Measurements from ENCODE around the gene ERGIC1.

ERGIC1 gene

DNA sequence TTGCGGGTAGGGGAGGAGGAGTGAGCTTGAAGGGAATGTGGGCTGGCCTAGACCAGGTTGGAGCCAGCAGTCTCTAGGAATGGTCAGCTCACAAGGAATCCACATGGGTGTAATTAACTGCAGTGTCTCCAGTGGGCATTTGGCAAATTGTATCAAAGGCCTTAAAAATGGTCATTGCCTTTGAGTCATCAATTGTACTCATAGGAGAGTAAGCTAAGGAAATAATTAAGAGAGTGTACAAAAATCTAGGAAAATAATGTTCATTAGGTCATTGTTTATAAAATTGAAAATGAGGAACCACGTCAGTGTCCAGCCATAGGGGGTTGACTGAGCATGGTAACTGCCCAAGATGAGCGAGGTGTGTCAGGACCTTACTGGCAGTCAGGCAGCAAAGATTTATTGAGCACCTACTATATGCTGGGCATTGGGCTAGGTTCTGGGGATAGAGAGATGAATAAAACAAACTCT lies 95.4 kb downstream of the ERGIC1 start:
- H3K27me3 ChIP-seq (replicated peaks), result no peaks in the 10 kb centered on the region
- peaks cover 22% of the 10 kb centered on the region for H3K36me3 ChIP-seq (replicated peaks)
- peak overlapping the region; percentile 97 for H3K27ac ChIP-seq
- TF ChIP-seq, protein P1, sequence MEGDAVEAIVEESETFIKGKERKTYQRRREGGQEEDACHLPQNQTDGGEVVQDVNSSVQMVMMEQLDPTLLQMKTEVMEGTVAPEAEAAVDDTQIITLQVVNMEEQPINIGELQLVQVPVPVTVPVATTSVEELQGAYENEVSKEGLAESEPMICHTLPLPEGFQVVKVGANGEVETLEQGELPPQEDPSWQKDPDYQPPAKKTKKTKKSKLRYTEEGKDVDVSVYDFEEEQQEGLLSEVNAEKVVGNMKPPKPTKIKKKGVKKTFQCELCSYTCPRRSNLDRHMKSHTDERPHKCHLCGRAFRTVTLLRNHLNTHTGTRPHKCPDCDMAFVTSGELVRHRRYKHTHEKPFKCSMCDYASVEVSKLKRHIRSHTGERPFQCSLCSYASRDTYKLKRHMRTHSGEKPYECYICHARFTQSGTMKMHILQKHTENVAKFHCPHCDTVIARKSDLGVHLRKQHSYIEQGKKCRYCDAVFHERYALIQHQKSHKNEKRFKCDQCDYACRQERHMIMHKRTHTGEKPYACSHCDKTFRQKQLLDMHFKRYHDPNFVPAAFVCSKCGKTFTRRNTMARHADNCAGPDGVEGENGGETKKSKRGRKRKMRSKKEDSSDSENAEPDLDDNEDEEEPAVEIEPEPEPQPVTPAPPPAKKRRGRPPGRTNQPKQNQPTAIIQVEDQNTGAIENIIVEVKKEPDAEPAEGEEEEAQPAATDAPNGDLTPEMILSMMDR (IDR thresholded peaks at IDR 0.05; ENCODE audit: low read depth, low read length, missing control alignments), result no peak
- no peak for DNase-seq
- H3K4me3 ChIP-seq (ENCODE audit: low read depth, low read length), result no peak overlapping the region
- in situ Hi-C loops (cut with HindIII; ENCODE audit: low pct_ligation_motif_present, low sequenced_read_pairs), result no loop called here

DNA sequence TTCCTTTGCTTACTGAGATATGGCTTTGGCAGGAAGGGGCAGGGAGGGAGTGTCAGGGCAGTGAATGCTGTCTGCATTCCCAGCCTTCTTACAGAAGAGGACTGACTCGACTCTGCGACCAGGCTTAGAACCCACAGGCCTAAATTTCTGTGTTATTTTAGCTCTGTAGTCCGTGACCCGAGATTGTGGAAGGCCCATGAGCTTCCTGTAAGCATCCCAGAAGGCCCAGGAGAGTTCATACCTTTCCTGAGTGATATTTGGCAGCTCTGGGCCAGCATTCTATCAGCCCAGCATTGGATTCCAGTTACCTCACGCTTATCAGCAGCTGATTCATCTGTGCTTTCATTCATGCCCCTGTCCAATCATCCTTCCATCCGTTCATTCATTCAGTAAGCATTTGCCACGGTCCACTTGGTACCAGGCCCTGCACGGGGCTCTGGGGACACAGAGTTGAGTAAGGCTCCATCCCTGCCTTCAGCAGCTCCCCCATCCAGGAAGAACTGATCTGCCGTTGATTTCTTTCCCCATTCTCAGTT lies 97.0 kb downstream of the ERGIC1 start:
- in situ Hi-C loops (cut with HindIII; ENCODE audit: low pct_ligation_motif_present, low sequenced_read_pairs), result no loop called here
- DNase-seq, result peak; percentile 99
- Histone ChIP-seq H3K27me3 (replicated peaks) (no peaks in the 10 kb centered on the region), H3K4me3 (ENCODE audit: low read depth, low read length) (no peak overlapping the region), H3K36me3 (replicated peaks) (peaks cover 16% of the 10 kb centered on the region), H3K27ac (peak overlapping the region; percentile 97)
- TF ChIP-seq, protein P1 (IDR thresholded peaks at IDR 0.05; ENCODE audit: low read depth, low read length, missing control alignments), result no peak

DNA sequence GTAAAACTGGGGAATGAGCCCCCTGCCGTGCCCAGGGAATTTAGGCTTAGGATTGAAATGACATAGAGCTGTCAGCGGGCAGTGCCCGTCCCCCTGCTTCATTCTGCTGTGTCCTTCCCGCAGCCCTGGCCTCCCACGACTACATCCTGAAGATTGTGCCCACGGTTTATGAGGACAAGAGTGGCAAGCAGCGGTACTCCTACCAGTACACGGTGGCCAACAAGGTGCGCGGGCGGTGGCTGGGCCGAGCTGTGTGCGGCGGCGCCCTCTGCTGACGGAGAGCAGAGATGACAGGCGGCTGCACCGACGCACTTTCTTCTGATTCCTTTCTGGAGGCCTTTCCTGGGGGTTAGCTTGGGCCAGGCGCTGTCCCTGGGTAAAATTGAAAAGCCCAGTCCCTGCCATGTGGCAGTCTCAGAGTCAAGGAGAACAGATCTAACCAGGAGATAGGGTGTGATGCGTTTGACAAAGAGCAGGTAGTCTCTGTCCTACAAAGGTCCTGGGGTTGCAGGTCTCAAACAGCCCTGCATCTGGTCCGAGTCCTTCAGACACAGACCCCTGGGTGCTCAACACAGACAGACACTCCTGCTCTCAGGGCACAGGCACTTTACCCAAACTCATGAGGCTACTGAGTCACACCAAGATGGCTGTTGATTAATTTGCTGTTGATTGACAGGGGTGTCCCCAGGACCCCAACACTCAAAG lies 98.4 kb downstream of the ERGIC1 start:
- peaks cover 16% of the 10 kb centered on the region for H3K36me3 ChIP-seq (replicated peaks)
- in situ Hi-C loops (cut with HindIII; ENCODE audit: low pct_ligation_motif_present, low sequenced_read_pairs), result no loop called here
- H3K27ac ChIP-seq, result peak overlapping the region; percentile 97
- no peak overlapping the region for H3K4me3 ChIP-seq (ENCODE audit: low read depth, low read length)
- TF ChIP-seq, protein P1 (IDR thresholded peaks at IDR 0.05; ENCODE audit: low read depth, low read length, missing control alignments), result peak; percentile 98
- H3K27me3 ChIP-seq (replicated peaks), result no peaks in the 10 kb centered on the region
- peak; percentile 70 for DNase-seq

DNA sequence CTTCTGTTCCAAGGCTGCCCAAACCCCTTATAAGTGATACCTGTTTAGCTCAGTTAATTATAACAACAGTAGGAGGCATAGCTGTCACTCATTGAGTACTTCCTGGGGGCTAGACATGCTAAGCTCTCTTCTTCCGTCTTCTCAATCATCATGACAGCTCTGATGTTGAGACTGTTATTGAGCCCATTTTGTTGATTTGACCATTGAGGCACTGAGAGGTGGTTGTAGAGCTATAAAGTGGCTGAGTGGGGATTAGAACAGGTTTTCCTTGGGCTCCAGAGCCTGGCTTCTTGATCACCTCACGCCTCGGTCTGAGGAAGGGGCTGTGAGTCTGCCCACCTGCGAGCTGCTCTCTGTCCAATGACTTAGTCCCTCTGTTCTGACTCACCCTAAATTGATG lies 99.2 kb downstream of the ERGIC1 start:
- Histone ChIP-seq H3K27ac (peak overlapping the region; percentile 97), H3K27me3 (replicated peaks) (no peaks in the 10 kb centered on the region), H3K4me3 (ENCODE audit: low read depth, low read length) (no peak overlapping the region), H3K36me3 (replicated peaks) (peaks cover 21% of the 10 kb centered on the region)
- TF ChIP-seq, protein P1 (IDR thresholded peaks at IDR 0.05; ENCODE audit: low read depth, low read length, missing control alignments), result no peak
- in situ Hi-C loops (cut with HindIII; ENCODE audit: low pct_ligation_motif_present, low sequenced_read_pairs), result no loop called here
- no peak for DNase-seq

DNA sequence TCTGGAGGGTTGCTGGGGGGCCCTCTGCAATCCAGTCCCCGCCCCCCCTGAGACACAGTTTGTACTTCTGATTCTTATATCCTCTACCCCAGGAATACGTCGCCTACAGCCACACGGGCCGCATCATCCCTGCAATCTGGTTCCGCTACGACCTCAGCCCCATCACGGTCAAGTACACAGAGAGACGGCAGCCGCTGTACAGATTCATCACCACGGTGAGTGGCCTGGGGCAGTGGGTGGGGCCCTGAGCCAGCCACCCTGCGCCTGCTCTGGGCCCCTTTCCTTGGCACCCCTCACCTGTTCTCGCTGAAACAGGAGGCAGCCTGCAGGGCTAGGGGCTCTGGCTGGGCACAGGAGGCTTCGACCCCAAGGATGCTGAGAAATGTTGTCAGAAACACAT lies 101.0 kb downstream of the ERGIC1 start:
- TF ChIP-seq, protein P1 (IDR thresholded peaks at IDR 0.05; ENCODE audit: low read depth, low read length, missing control alignments), result no peak
- in situ Hi-C loops (cut with HindIII; ENCODE audit: low pct_ligation_motif_present, low sequenced_read_pairs), result no loop called here

More for the DNA sequence above, 101.0 kb downstream of the ERGIC1 start:
- H3K27ac ChIP-seq, result no peak overlapping the region
- no peaks in the 10 kb centered on the region for H3K27me3 ChIP-seq (replicated peaks)
- no peak overlapping the region for H3K4me3 ChIP-seq (ENCODE audit: low read depth, low read length)
- no peak for DNase-seq
- H3K36me3 ChIP-seq (replicated peaks), result peaks cover 26% of the 10 kb centered on the region

Measured in brain microvascular endothelial cell (primary cell).